Chondrocyte (in vitro differentiated cells): Measurements from ENCODE around the gene CD6. TPM values are rescaled to one million over a fixed set of nuclear protein-coding genes. Genes with fewer than 3 reads are reported as not detected.

Experiments
- DNase-seq: peaks from one replicate; pipeline ENCODE4 v3.0.0; 2021; ENCODE audit warnings: mixed read lengths, low spot score
- H3K27ac Mint-ChIP-seq: one replicate; pipeline ENCODE4 v1.8.0; 2021; ENCODE audit warnings: mild to moderate bottlenecking, moderate library complexity, mixed read lengths; ENCODE audit not compliant: unreplicated experiment
- H3K27me3 Mint-ChIP-seq: 2 replicates; pipeline ENCODE4 v1.8.0; 2021; ENCODE audit warnings: low read depth, mixed read lengths
- H3K36me3 Mint-ChIP-seq: 2 replicates; pipeline ENCODE4 v1.8.0; 2021; ENCODE audit warnings: low read depth, mixed read lengths
- H3K4me1 Mint-ChIP-seq: 2 replicates; pipeline ENCODE4 v1.8.0; 2021; ENCODE audit warnings: low read depth, mild to moderate bottlenecking, mixed read lengths
- H3K4me3 Mint-ChIP-seq: one replicate; pipeline ENCODE4 v1.8.0; 2021; ENCODE audit warnings: mild to moderate bottlenecking, moderate library complexity, mixed read lengths; ENCODE audit not compliant: unreplicated experiment
- H3K9me3 Mint-ChIP-seq: 2 replicates; pipeline ENCODE4 v1.8.0; 2021; ENCODE audit warnings: low read depth, mixed read lengths
- CTCF ChIP-seq: fragments of 200-600 bp; sonication (generic); IDR thresholded peaks from 2 replicates; pipeline ENCODE4 v1.5.0; 2021; ENCODE audit warnings: antibody characterized with exemption, mild to moderate bottlenecking, moderate library complexity
- total RNA-seq: library from RNA; stranded (reverse); gene quantifications from 3 replicates; pipeline ENCODE4 v1.2.1, GENCODE V29; 2021

Gene CD6
- total RNA-seq, 1 donor from 2014 or later: not detected

- no peaks in the 10 kb centered on the region for H3K9me3 Mint-ChIP-seq
- H3K27me3 Mint-ChIP-seq: peaks cover 13% of the 10 kb centered on the region
- no peak for DNase-seq
- no peak for TF ChIP-seq CTCF
- no peak overlapping the region for H3K4me3 Mint-ChIP-seq
- peaks cover 10% of the 10 kb centered on the region for H3K4me1 Mint-ChIP-seq
- no peaks in the 10 kb centered on the region for H3K36me3 Mint-ChIP-seq
- no peak overlapping the region for H3K27ac Mint-ChIP-seq
Measured at GRCh38 chr11:60950024-60950423, 21.5 kb upstream of the CD6 start.

GRCh38 chr11:60950933-60951605 lies 20.4 kb upstream of the CD6 start:
- no peak for DNase-seq
- Mint-ChIP-seq H3K4me1 (peaks cover 10% of the 10 kb centered on the region), H3K36me3 (no peaks in the 10 kb centered on the region), H3K27ac (no peak overlapping the region), H3K9me3 (no peaks in the 10 kb centered on the region), H3K27me3 (peaks cover 13% of the 10 kb centered on the region), H3K4me3 (no peak overlapping the region)
- no peak for TF ChIP-seq CTCF

- Mint-ChIP-seq H3K4me1 (peaks cover 10% of the 10 kb centered on the region), H3K36me3 (no peaks in the 10 kb centered on the region), H3K4me3 (no peak overlapping the region), H3K27me3 (peaks cover 10% of the 10 kb centered on the region), H3K27ac (no peak overlapping the region), H3K9me3 (no peaks in the 10 kb centered on the region)
- TF ChIP-seq CTCF: no peak
- no peak for DNase-seq
Measured at GRCh38 chr11:60951606-60951903, 19.9 kb upstream of the CD6 start.

GRCh38 chr11:60951904-60952741 lies 19.4 kb upstream of the CD6 start, which contains the start of gene SLC15A3:
Gene SLC15A3, minus strand, starts transcription at chr11:60952176. Its CDS starts 625 bp downstream, at chr11:60951551.
- H3K4me1 Mint-ChIP-seq: peaks cover 10% of the 10 kb centered on the region
- H3K27ac Mint-ChIP-seq: peak within 1 kb of the TSS; percentile 24
- H3K4me3 Mint-ChIP-seq: peak within 1 kb of the TSS; percentile 56
- H3K9me3 Mint-ChIP-seq: no peaks in the 10 kb centered on the region
- peaks cover 13% of the 10 kb centered on the region for H3K27me3 Mint-ChIP-seq
- no peak for TF ChIP-seq CTCF
- no peak for DNase-seq
- H3K36me3 Mint-ChIP-seq: no peaks in the 10 kb centered on the region

GRCh38 chr11:60952742-60953170 lies 18.7 kb upstream of the CD6 start:
- no peaks in the 10 kb centered on the region for H3K36me3 Mint-ChIP-seq
- no peak for TF ChIP-seq CTCF
- DNase-seq: no peak
- no peaks in the 10 kb centered on the region for H3K9me3 Mint-ChIP-seq
- peaks cover 14% of the 10 kb centered on the region for H3K27me3 Mint-ChIP-seq
- no peak overlapping the region for H3K27ac Mint-ChIP-seq
- no peak overlapping the region for H3K4me3 Mint-ChIP-seq
- peaks cover 10% of the 10 kb centered on the region for H3K4me1 Mint-ChIP-seq
